MM.1S (cell line): ENCODE results near the gene DAW1.

Source experiments
- CTCF ChIP-seq: fragments of 300-600 bp; sonication (generic); IDR thresholded peaks from 2 replicates; pipeline ENCODE4 v1.5.1; 2016; ENCODE audit warnings: antibody characterized with exemption, low read length, mixed read lengths
- EZH2phosphoT487 ChIP-seq: fragments of 300-600 bp; sonication (generic); IDR thresholded peaks from 2 replicates; pipeline ENCODE4 v1.6.1; 2018; ENCODE audit warnings: antibody characterized with exemption, low read length

GRCh38 chr2:227880460-227880859, 9.0 kb downstream of the DAW1 start:
- TF ChIP-seq CTCF (no peak), EZH2phosphoT487 (no peak)
